Lower lobe of right lung (tissue), 2 donors: ENCODE data around the gene MPP3. TPM values are rescaled to one million over a fixed set of nuclear protein-coding genes. Genes with fewer than 3 reads are reported as not detected.
"Not testable (repeated sequence)": the region's sequence is repeated elsewhere in the genome, so short reads cannot be mapped to it uniquely, and the experiment has no call there.

Source experiments
- ATAC-seq, 2 donors: fragments of 200-7000 bp; cut with Tn5 transposase; one replicate each; pipeline ENCODE4 v1.9.1; 2020 to 2022; ENCODE audit warnings: mild to moderate bottlenecking in 2 of 2, moderate library complexity in 2 of 2
- DNase-seq: peaks from one replicate; pipeline ENCODE4 v3.0.0-alpha.2; 2020
- H3K27ac ChIP-seq: fragments of 200-600 bp; one replicate; pipeline ENCODE4 v1.8.0; 2022
- H3K27me3 ChIP-seq: fragments of 200-600 bp; one replicate; pipeline ENCODE4 v1.8.0; 2022; ENCODE audit warnings: low read depth
- H3K36me3 ChIP-seq: fragments of 200-600 bp; one replicate; pipeline ENCODE4 v1.8.0; 2022; ENCODE audit warnings: mild to moderate bottlenecking
- H3K4me1 ChIP-seq: fragments of 200-600 bp; one replicate; pipeline ENCODE4 v1.8.0; 2022
- H3K4me3 ChIP-seq: fragments of 200-600 bp; one replicate; pipeline ENCODE4 v1.8.0; 2022; ENCODE audit warnings: mild to moderate bottlenecking
- H3K9me3 ChIP-seq: fragments of 200-600 bp; one replicate; pipeline ENCODE4 v1.8.0; 2022
- intact Hi-C: fragments of 100-400 bp; cut with DNase I; formaldehyde crosslinking; loops from one replicate; pipeline ENCODE4 v1.11.0; 2022
- total RNA-seq: library from RNA; stranded (reverse); fragmentation: NEBNext Ultra II Directional; extraction: Animal tissue kit (Norgen Biotek cat#: 25700); gene quantifications from one replicate; pipeline ENCODE4 v1.2.1, GENCODE V29; 2021
- TF ChIP-seq, protein P1 (sequence below): fragments of 200-600 bp; IDR thresholded peaks from one replicate; pipeline ENCODE4 v1.8.0; 2022; ENCODE audit warnings: antibody characterized with exemption, mild to moderate bottlenecking
- donor health status: DM: no; HTN: yes; CAD: no; lungs with severe emphysema.

Gene MPP3
- total RNA-seq, 1 donor from 2014 or later = 19.2 TPM

- DNase-seq (no peak), ATAC-seq (no peak)
- no peak overlapping the region for H3K27ac ChIP-seq
- no peaks in the 10 kb centered on the region for H3K27me3 ChIP-seq
- TF ChIP-seq, protein P1, sequence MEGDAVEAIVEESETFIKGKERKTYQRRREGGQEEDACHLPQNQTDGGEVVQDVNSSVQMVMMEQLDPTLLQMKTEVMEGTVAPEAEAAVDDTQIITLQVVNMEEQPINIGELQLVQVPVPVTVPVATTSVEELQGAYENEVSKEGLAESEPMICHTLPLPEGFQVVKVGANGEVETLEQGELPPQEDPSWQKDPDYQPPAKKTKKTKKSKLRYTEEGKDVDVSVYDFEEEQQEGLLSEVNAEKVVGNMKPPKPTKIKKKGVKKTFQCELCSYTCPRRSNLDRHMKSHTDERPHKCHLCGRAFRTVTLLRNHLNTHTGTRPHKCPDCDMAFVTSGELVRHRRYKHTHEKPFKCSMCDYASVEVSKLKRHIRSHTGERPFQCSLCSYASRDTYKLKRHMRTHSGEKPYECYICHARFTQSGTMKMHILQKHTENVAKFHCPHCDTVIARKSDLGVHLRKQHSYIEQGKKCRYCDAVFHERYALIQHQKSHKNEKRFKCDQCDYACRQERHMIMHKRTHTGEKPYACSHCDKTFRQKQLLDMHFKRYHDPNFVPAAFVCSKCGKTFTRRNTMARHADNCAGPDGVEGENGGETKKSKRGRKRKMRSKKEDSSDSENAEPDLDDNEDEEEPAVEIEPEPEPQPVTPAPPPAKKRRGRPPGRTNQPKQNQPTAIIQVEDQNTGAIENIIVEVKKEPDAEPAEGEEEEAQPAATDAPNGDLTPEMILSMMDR = no peak
- intact Hi-C loops = no loop called here
- no peaks in the 10 kb centered on the region for H3K36me3 ChIP-seq
- H3K9me3 ChIP-seq = no peaks in the 10 kb centered on the region
- H3K4me3 ChIP-seq = no peak overlapping the region
- peaks cover 39% of the 10 kb centered on the region for H3K4me1 ChIP-seq
Measured at GRCh38 chr17:43844241-43844640, 11.3 kb upstream of the MPP3 start.

GRCh38 chr17:43842975-43843325 is 10.0 kb upstream of the MPP3 start:
- Histone ChIP-seq H3K27ac (no peak overlapping the region), H3K4me1 (peaks cover 39% of the 10 kb centered on the region), H3K27me3 (no peaks in the 10 kb centered on the region), H3K36me3 (no peaks in the 10 kb centered on the region), H3K4me3 (no peak overlapping the region), H3K9me3 (no peaks in the 10 kb centered on the region)
- intact Hi-C loops = no loop called here
- ATAC-seq (no peak), DNase-seq (no peak)
- TF ChIP-seq, protein P1 = no peak

DNA sequence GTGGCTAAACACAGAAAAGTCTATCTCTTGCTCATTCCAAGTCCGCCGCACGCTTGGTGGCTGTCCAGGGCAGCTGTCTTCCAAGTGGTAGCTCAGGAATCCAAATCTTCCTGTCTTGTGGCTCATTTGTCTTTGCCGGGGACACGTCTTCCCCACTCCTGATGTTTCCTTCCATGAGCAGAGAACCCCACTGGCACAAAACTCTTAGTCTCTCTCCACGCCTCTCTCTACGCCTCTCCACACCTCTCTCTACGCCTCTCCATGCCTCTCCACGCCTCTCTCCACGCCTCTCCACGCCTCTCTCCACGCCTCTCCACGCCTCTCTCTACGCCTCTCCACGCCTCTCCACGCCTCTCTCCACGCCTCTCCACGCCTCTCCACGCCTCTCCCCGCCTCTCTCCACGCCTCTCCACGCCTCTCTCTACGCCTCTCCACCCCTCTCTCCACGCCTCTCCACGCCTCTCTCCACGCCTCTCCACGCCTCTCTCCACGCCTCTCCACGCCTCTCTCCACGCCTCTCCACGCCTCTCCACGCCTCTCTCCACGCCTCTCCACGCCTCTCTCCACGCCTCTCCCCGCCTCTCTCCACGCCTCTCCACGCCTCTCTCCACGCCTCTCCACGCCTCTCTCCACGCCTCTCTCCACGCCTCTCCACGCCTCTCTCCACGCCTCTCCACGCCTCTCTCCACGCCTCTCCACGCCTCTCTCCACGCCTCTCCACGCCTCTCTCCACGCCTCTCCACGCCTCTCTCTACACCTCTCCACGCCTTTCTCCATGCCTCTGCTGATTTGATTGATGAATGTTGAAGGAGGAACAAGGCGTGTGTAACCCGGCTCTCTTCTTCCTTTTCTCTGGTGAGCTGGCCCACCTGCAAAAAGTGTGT is 9.4 kb upstream of the MPP3 start:
- H3K4me3 ChIP-seq, intact Hi-C loops, H3K27ac ChIP-seq, DNase-seq, H3K9me3 ChIP-seq, H3K36me3 ChIP-seq, H3K27me3 ChIP-seq: not testable (repeated sequence)
- peaks cover 38% of the 10 kb centered on the region for H3K4me1 ChIP-seq
- ATAC-seq = peak; percentile 40 to 54

DNA sequence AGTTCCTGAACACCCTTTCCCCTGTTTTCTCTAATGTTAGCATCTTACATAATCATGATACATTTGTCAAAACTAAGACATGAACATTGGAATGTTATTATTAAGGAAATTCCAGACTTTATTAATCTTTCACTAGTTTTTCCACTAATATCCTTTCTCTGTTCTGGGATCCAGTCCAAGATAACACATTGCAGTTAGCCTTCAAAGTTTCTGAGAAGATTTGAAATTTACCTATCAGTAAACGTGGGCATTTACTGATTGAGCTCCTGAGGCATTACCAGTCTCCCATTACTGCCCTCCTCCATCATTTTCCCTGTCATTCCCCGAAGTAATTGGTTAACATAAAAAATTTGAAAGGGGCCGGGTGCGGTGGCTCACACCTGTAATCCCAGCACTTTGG is 8.3 kb upstream of the MPP3 start:
- Histone ChIP-seq H3K27me3 (peaks cover 2% of the 10 kb centered on the region), H3K4me3 (no peak overlapping the region), H3K4me1 (peaks cover 28% of the 10 kb centered on the region), H3K36me3 (no peaks in the 10 kb centered on the region), H3K9me3 (no peaks in the 10 kb centered on the region), H3K27ac (no peak overlapping the region)
- ATAC-seq (no peak), DNase-seq (no peak)
- TF ChIP-seq, protein P1 = no peak
- intact Hi-C loops = no loop called here

DNA sequence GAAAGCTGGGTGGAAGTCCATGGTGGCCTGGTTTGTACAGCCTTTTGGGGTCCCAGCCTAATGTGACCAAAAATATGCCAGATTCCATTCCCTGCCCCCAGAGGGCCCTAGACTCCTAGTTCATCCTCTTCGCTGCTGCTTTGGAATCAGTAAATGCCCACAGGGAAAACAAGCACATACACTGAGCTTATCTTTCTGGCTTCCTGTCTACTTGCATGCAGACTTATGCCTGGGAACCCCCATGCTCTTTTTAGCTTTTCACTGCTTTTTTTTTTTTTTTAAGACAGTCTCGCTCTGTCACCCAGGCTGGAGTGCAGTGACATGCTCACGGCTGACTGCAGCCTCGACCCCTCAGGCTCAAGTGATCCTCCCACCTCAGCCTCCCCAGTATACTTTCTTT is 7.9 kb upstream of the MPP3 start:
- intact Hi-C loops = no loop called here

GRCh38 chr17:43839670-43840108 is 6.7 kb upstream of the MPP3 start:
- H3K4me1 ChIP-seq = peaks cover 22% of the 10 kb centered on the region
- H3K9me3 ChIP-seq = no peaks in the 10 kb centered on the region
- no peak overlapping the region for H3K4me3 ChIP-seq
- peak; percentile 62 to 67 for ATAC-seq
- intact Hi-C loops = no loop called here
- H3K36me3 ChIP-seq = no peaks in the 10 kb centered on the region
- peaks cover 2% of the 10 kb centered on the region for H3K27me3 ChIP-seq
- DNase-seq = no peak
- H3K27ac ChIP-seq = no peak overlapping the region
- TF ChIP-seq, protein P1 = no peak

More for the DNA sequence above, 7.9 kb upstream of the MPP3 start:
- DNase-seq = no peak
- Histone ChIP-seq H3K27ac (no peak overlapping the region), H3K36me3 (no peaks in the 10 kb centered on the region), H3K27me3 (peaks cover 2% of the 10 kb centered on the region), H3K9me3 (no peaks in the 10 kb centered on the region), H3K4me1 (peaks cover 23% of the 10 kb centered on the region), H3K4me3 (no peak overlapping the region)
- TF ChIP-seq, protein P1 = peak; percentile 26
- ATAC-seq = no peak
